HG02610 (cell line): Measurements from ENCODE around the gene KLK8.

ENCODE experiments used
- ATAC-seq: cut with Tn5 transposase; IDR thresholded peaks from one replicate; pipeline ENCODE4 v1.9.1; 2021; ENCODE audit warnings: mild to moderate bottlenecking, moderate library complexity; ENCODE audit not compliant: unreplicated experiment

KLK8 gene

DNA sequence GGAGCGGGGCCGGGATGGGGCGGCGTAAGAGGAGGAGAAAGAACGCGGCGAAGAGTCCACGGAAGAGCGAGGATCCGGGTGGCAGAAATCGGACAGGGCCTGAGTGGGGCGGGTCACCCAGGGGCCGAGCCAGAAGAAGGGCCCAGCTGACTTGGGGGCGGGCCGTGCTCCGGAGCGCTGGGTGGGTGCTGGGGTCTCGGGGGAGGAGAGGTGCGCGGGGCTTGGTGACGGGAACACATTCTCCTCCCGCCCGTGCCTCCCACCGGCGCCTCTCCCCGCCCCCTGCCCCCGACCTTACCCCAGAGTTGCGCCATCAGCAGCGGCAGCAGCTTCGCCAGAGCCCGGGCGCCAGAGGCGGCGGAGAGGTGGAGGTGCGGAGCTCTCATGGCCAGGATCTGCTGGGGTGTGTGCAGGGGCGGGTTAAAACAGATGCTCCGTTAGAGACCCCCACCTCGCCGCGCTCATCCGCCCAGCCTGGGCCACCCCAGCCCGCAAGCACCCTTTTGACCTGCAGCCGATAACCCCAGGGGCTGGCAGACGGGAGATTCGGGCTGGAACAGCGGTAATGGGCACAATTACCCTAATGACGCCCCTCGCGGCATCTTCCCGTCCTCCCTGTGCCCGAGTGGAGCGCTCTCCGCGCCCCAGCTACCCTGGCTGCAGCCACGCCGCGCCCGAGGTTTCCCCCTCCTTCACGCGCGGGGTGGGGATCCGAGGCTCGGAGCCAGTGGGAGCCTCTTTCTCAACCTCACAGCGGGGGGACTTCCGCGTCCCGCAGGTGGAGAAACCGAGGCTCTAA lies 17.5 kb upstream of the KLK8 start:
- no peak for ATAC-seq

DNA sequence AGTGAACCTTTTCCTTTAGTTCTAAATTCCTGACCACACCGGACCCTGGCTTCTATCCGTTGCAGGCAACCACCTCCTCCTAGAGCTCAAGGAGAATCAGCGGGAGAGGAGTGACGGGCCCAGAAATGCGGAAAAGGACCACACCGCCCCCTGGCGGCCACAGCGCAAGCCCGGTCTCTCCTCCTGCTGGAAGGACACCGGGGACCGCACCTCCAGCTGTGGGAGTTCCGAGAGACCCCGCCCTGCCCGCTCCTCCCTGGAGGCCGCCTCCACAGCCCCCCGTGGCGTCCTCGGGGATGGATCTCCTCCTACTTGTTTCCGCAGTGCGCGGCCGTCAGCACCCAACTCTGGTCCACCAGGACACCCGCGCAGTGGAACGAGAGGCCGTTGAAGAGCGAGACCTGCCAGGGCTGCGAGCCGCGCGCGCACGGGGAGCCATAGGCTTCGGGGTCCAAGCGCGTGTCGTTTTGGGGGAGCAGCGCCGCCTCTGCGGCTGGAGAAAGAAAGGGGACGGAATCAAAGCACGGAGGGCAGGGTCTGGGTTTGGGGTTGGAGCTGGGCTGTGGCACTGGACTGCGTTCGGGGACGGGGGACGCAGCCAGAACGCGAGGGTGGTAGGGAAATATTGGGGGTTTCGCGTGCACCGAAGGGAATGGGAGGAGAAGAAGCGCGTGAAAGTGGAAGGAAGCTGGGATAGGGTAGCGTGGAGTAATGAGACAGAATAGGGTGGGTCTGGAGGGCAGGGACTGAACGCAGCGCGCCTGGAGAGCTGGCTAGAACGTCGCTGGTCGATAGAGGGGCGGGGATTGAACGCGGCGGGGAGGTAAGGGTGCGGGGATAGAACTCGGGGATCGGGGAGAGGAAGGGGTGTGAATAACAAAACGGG lies 15.6 kb upstream of the KLK8 start:
- no peak for ATAC-seq

DNA sequence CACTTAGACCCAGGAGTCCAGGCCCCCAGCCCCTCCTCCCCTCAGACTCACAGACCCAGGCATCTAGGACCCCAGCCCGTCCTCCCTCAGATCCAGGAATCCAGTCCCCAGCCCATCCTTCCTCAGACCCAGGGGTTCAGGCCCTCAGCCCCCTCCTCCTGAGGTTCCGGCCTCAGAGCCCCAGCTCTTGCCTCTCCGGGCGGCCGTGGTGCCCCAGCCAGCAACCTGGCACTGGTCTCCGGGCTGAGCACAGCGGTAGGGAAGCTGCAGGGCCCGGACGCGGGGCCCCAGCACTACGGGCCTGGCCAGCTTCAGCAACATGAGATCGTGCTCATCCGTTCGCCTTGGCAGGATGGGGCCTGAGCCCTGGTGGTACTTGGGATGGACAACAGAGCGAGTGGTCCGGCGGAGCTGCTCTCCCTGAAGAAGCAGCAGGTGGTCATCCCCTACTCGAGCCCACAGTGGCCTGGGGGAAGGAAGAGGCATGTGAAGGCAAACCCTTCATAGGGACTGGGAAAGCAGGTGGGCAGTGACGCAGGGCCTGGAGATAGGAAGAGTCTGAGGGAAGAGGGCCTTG lies 14.4 kb upstream of the KLK8 start:
- ATAC-seq, result no peak

DNA sequence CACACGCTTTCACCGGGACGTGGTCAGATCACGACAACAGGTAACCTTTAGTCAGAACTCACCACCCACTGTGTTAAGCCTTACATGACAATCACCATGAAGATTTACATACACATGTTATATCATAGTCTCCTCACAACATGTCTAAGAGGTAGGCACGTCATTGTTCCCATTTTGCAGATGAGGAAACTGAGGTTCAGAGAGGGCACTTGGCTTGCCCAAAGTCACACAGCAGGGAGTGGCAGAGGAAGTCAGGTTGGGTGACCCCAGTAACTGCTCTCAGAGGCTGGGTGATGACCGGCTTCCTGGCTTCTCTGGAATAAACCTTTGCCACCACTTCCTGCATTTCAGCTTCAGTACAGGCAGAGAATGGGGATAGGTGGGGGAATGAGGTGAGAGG lies 12.8 kb upstream of the KLK8 start:
- no peak for ATAC-seq

DNA sequence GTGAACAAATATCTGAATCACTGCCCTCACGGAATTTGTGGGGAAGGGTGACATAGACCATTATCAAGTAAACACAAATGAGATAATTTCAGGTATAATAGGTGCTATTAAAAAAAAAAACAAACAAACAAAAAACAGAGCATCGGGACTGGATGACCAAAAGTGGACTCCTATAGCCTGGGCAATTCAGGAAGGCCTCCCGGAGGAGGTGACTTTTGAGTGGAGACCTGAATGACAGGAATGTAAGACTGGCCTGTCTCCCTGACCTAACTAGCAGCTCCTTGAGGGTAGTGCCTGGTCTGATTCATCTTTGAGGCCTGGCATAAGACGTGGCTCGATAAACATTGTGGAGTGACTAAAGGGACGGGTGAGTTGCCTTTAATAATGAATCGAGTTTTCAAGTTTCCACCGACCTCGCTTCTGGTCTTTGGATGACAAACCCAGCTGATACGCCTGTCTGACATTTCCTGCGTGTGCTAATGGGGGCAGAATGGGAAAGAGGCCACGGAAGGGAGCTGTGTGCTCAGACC lies 11.3 kb upstream of the KLK8 start:
- no peak for ATAC-seq

DNA sequence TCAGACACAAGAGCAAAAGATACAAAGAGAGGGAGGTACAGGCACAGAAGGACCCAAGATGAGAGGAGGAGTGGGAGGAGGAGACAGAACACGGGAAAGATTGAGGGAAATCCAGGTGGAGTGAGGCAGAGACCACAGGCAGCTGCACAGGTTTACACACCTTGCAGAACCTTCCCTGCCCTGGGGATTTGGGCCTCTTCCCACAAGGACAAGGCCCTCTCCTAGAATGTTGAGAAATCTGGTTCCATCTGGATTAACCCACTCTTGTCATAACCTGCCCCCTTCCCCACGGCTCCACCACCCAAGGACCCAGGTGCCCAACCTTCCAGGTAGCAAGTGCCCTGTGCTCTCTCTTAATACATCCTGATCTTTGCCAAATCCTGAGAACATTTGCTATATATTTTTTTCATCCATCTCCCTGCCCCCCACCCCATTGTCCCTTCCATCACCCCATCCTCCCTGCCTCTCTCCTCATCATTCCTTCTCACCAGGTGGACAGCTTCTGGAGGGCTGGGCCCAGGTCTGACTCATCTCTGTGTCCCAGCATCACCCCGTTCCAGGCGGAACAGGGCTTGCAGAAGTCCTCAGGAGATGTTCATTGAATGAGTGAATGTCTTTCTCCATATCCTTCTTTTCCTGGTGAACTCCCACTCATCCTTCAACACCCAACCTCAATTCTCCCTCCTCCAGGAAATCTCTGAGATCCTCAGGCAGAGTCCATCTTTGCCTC lies 8.8 kb upstream of the KLK8 start:
- ATAC-seq, result no peak

DNA sequence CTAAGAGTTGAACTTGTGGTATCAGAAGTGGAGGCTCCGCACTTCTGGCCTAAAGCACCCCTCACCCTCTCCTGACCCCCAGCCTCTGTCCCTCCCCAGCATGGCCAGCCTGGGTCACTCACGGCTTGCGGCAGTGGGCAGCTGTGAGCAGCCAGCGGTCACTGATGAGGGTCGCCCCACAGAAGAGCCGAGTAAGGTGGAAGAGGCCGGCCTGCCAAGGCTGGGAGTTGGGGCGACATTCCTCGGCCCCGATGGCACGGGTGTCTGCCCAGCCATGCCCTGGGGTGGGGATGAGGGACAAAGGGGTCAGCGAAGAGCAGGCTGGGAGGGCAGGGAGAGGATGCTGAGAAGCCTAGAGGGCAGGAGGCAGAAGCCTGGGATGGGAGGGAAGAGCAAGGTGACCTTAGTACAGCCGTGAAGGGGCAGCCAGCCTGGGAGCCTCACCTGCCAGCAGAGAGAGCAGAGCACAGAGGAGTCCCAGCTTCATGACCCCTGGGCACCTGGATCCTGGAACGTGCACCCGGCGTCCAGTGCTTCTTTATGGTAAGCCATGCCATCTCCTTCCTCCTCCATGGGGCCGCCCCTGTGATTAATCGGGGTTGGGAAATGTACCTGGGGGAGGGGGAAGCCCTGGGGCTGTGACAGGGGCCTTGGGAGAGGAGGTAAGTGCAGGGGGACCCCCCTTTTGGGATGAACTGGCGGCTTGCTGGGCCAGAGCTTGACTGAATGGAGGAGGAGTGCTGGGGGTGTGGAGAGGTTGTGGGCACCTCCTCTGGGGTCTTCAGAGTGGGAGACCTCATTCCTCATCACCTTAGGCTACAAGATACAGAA lies 7.9 kb upstream of the KLK8 start:
- ATAC-seq, result no peak

DNA sequence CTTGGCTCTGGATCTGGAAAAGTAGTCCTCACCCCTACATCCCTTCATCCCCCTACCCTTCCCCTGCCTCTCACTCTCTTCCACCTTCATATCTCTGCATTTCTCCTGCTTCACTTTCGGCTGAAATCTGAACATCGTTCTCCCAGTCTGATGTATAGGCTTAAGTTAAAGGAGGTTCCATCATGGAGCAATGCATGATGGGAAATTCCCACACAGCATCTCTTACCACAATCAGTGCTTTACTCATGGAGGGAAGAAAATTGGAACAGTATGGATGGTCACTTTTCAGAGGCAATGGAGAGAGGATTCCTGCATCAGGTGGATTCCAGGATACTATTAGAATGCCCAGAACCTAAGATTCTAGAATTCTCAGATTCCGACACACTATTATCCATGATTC lies 6.1 kb upstream of the KLK8 start:
- ATAC-seq, result no peak

DNA sequence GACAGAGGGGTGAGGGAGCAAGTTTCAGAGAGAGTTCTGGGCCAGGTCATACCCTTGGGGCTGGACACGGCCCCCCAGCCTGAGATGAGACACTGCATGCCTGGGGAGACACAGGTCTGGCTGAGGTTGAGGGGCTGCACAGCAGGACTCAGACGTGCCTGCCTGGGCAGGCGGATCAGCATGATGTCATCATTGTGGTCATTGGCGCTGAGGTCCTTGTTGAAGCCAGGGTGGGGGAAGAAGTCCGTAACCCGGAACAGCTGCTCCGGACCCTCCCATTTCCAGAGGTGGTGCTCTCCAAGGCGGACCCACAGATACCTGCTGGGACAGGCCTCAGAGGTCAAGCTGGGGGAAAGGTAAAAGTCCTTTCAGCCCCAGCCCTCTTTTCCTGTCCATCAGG lies 5.0 kb upstream of the KLK8 start:
- ATAC-seq, result no peak

DNA sequence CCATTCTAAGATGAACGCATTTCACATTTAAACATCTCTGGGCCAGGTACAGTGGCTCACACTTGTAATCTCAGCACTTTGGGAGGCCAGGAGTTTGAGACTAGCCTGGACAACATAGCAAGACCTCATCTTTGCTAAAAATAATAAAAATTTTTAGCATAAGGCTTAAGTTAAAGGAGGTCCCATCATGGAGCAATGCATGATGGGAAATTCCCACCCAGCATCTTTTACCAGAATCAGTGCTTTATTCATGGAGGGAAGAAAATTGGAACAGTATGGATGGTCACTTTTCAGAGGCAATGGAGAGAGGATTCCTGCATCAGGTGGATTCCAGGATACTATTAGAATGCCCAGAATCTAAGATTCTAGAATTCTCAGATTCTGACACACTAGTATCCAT lies 3.8 kb upstream of the KLK8 start:
- no peak for ATAC-seq

DNA sequence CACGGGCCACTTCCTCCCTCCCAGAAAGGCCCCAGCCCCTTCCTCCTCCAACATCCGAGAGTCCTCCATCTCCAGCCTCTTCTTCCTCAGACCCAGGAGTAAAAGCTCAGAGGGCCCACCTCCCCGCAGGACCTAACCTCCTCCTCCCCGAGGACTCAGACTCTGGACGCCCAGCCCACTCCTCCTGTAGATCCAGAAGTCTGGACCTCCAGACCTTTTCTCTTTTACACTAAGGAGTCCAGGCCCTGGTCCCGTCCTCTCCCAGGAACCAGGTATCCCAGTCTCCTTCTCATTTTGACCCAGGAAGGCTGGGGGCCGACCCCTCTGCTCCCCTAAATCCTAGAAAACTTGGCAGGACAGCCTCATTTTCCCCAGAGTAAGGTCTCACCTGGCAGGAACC lies 1.9 kb upstream of the KLK8 start:
- no peak for ATAC-seq

DNA sequence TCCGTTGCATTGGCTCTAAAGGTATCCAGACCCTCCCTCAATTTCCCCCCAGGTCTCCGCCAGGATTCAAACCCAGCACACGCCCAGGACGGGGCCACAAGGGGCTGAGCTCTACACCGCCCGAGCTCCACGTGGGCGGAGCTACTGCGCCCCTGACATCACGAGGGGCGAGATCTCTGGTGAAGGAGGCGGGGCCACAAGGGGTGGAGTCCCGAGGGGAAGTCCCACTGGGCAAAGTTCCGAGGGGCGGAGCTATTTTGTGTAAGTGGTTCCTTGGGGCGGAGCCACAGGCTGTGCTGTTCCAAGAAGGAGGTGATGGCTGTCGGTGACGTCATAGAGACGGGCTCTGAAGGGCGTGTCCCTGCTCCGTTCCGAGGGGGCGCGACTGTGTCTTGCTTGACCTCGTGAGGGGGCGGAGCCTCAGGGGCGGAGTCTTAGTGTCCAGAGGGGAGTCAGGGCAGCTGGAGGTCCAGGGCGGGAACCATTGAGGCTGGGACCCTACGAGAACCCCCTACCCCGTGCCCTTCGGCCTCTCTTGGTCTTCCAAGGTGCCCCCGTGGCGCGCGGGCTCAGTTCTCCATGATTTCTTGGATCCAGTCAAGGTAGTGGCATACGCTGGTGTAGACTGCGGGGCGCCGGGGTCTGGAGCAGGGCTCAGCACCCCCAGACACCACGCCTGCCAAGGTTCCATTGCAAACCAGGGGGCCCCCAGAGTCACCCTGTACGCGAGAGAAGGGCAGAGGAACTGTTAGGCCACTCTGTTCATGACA lies 1.3 kb upstream of the KLK8 start:
- no peak for ATAC-seq

DNA sequence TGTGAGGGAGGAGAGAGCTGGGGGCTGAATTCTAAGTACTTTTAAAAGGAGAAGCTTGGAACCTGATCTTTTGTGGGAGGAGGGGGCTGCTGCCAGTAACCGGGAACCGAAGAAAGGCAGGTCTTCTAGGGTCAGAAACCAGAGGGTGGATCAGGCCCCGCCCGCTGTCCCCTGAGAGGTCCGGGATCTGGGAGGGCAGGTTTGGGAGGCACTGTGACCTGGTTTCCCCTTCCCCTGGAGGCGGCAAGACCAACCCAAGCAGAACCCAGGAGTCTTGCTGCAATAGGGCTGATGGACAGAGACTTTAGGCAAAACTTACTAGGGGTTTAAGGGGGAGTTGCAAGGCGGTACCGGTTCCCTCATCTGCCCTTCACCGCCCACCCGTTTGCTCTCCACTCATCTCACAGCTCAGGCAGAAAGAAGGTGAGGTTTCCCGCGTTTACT lies 707 bp upstream of the KLK8 start:
- ATAC-seq, result no peak

DNA sequence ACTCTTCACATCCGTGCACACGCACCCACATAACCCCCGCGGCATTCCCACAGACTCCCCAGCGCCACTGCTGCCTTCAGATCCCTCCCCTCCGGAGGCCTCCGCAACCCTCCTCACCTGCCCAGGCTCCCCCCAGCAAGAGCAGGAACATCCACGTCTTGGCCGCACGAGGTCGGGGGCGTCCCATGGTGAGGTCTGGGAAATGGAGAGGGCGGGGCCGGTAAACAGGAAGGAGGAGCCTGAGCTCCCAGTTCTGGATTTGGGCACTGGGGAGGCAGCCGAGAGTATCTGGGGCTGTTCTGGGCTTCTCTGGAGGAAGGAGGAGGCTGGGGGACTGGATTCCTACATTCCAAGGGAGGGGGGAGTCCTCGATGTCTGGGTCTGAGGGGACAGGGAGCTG lies 423 bp downstream of the KLK8 start:
- ATAC-seq, result no peak

DNA sequence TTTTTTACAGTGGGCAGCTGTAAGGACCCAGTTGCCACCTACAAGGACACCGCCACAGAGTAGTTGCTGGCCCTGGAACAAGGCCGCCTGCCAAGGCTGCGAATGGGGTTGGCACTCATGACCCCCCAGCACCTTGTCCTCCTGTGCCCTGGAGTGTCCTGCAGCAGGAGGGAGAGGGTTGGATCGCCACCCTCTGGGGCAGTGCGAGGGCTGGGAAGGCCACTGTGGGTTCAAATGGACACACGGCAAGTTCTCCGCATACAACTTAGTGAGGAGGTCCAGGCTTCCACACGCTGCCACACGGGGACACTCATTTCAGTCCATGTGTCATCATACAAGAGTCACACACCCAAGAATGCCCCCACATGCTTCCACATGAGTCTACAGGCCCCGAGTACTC lies 978 bp downstream of the KLK8 start:
- ATAC-seq, result no peak

DNA sequence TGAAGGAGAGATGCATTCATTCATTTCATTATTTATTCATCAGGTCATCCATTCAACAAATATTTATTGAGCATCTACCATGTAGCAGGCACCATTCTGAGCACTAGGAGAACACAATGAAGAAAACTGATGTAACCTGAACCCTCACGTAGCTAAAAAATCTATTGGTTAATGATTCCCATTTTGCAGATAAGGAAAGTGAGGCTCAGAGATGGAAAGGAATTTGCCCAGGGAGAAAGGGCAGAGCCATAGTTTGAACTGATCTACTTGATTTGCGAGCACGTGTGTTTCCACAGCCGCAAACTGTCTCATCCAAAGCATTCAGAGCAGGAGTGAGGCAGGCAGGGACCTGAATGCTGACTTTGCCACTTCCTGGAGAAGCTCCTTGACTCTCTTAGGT lies 2.7 kb downstream of the KLK8 start:
- ATAC-seq, result no peak

DNA sequence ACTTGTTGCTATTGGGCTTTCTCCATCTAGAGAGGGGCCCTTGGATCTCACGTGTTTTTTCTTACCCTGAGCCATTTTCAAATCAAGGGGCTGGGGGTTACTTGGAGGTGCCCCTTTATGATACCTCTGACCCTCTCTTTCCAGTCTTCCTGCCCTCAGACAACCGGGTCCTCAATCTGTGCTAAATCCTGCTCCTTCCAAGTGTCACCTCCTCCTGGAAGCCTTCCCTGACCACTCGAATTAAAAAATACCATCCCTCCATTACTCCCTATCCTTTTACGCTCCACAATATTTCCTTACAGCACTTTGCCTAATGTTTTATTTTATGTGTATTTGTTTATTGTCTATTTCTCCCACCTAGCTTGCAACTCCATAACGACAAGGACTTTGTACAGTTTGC lies 3.3 kb downstream of the KLK8 start:
- ATAC-seq, result no peak

DNA sequence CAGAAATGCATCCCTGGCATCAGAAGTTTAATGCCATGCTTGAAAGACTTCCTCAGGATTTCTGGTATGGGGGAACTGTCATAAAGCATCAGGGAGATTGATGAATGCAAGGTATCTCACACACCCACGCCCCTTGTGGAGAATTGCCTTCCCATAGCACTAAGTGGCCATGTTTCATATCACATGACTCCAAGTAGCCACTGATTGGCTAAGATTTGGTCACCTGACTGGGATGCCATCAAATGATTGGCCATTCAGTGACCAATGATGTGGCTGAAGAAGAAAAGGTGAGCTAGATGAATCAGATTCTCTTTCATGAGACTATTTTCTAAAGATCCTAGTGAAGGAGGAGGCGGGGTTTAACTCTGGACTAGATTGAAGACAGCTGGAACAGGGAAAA lies 7.3 kb downstream of the KLK8 start:
- no peak for ATAC-seq

DNA sequence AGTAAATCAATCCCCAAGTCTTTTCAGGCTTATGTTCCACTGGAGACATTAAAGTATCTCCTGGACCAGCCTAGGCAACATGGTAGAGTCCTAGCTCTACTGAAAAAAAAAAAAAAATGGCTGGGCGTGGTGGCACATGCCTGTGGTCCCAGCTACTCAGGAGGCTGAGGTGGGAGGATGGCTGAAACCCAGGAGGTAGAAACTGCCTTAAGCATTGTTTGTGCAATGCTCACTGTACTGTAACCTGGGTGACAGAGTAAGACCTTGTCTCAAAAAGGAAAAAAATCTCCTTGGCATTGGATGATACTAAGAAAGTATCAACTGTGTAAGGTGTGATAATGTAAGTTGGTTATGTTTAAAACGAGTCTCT lies 8.8 kb downstream of the KLK8 start:
- ATAC-seq, result no peak
